ENCODE measurements around the gene SEC22A.

GRCh38 chr3:123297627-123297899 is 95.8 kb downstream of the SEC22A start:
- TF ChIP-seq EZH2 (IDR thresholded peaks at IDR 0.05; ENCODE audit: borderline replicate concordance, control insufficient read depth, low read depth, low read length) = no peak
- TF ChIP-seq, protein P1, sequence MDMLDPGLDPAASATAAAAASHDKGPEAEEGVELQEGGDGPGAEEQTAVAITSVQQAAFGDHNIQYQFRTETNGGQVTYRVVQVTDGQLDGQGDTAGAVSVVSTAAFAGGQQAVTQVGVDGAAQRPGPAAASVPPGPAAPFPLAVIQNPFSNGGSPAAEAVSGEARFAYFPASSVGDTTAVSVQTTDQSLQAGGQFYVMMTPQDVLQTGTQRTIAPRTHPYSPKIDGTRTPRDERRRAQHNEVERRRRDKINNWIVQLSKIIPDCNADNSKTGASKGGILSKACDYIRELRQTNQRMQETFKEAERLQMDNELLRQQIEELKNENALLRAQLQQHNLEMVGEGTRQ (IDR thresholded peaks at IDR 0.05; ENCODE audit: borderline replicate concordance, low read depth, low read length) = no peak
- no peak for TF ChIP-seq PAX8 (IDR thresholded peaks at IDR 0.05)
- TF ChIP-seq POLR2A (IDR thresholded peaks at IDR 0.05; ENCODE audit: low read depth, low read length) = no peak
- TF ChIP-seq REST (IDR thresholded peaks at IDR 0.05; ENCODE audit: low read depth, low read length) = no peak
- TF ChIP-seq EGR1 (IDR thresholded peaks at IDR 0.05; ENCODE audit: borderline replicate concordance in 1 of 2, low read depth in 2 of 2, low read length in 2 of 2) = no peak
- TF ChIP-seq POLR2AphosphoS5 (IDR thresholded peaks at IDR 0.05; ENCODE audit: low read length) = no peak
- TF ChIP-seq CEBPB (IDR thresholded peaks at IDR 0.05; ENCODE audit: borderline replicate concordance in 1 of 2, low read depth in 2 of 2, low read length in 2 of 2) = no peak
- TF ChIP-seq, protein P2, sequence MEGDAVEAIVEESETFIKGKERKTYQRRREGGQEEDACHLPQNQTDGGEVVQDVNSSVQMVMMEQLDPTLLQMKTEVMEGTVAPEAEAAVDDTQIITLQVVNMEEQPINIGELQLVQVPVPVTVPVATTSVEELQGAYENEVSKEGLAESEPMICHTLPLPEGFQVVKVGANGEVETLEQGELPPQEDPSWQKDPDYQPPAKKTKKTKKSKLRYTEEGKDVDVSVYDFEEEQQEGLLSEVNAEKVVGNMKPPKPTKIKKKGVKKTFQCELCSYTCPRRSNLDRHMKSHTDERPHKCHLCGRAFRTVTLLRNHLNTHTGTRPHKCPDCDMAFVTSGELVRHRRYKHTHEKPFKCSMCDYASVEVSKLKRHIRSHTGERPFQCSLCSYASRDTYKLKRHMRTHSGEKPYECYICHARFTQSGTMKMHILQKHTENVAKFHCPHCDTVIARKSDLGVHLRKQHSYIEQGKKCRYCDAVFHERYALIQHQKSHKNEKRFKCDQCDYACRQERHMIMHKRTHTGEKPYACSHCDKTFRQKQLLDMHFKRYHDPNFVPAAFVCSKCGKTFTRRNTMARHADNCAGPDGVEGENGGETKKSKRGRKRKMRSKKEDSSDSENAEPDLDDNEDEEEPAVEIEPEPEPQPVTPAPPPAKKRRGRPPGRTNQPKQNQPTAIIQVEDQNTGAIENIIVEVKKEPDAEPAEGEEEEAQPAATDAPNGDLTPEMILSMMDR (IDR thresholded peaks at IDR 0.05 in 2 of 3, conservative IDR thresholded peaks at IDR 0.05 in 1 of 3; ENCODE audit: control insufficient read depth in 2 of 3, extremely low read depth in 1 of 3, insufficient read depth in 1 of 3, low read depth in 3 of 3, low read length in 3 of 3) = no peak

Measured in GM12878 (cell line).